HG02588 (cell line): ENCODE results near the gene RAB37.

ENCODE experiments used
- ATAC-seq: cut with Tn5 transposase; IDR thresholded peaks from one replicate; pipeline ENCODE4 v1.9.1; 2021; ENCODE audit warnings: mild to moderate bottlenecking, moderate library complexity; ENCODE audit not compliant: unreplicated experiment

Gene RAB37

GRCh38 chr17:74760404-74761105 lies 23.5 kb downstream of the RAB37 start:
- no peak for ATAC-seq

- ATAC-seq, result no peak
Measured at GRCh38 chr17:74761419-74761818, 24.4 kb downstream of the RAB37 start.

- ATAC-seq, result no peak
Measured at GRCh38 chr17:74761931-74762330, 24.9 kb downstream of the RAB37 start.

DNA sequence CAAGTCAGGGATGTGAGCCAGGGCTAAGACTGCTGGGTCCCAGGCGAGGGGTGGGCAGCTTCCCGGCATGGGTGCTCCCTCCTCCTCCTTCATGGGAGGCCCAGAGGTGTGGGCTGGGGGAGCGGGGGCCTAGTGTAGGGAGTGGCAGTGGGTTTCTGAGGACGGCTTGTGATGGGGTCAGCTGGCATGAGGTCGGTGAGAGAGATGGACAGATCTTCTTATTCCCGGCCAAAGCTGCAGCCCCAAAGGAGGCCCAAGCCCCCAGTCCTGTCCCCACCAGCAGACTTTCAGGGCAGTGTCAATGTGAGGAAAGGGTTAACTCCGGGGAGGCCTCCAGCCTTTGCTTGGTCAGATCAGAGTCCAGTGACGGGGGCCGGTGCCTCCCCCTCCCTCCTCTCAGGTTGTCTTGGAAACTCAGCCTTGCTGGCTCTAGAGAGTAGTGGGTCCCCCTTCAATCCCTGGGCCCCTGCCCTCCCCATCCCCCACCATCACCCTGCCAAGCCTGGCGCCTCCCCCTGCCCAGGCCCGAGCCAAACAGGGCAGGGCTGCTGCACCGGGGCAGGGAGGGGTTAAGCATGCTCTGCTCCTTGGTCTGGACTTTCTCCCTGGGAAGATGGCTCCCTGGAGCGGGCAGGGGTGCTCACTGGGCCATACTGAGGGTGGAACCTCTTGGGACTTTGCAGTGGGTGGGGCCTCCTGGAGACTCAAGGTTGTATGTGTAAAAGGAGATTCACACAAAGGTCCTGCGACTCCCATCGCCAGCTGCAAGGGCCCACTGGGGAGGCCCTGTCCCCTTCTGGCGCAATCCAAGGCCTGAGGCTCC lies 26.7 kb downstream of the RAB37 start:
- ATAC-seq, result no peak

GRCh38 chr17:74764751-74765286 lies 27.8 kb downstream of the RAB37 start:
- no peak for ATAC-seq

DNA sequence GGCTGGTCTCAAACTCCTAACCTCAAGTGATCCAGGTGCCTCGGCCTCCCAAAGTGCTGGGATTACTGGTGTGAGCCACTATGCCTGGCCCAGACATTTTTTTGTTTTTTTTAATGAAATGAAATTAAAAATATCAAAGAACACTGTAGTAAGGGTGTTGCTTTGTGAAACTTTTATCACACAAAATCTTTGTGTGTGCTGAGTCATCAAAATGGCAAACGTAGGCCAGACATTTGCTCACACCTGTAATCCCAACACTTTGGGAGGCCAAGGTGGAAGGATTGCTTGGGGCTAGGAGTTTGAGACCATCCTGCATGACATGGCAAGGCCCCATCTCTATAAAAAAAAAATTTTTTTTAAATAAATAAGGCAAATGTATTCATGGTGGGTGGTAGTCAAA lies 29.4 kb downstream of the RAB37 start:
- no peak for ATAC-seq

- no peak for ATAC-seq
Measured at GRCh38 chr17:74767111-74767516, 30.1 kb downstream of the RAB37 start.

DNA sequence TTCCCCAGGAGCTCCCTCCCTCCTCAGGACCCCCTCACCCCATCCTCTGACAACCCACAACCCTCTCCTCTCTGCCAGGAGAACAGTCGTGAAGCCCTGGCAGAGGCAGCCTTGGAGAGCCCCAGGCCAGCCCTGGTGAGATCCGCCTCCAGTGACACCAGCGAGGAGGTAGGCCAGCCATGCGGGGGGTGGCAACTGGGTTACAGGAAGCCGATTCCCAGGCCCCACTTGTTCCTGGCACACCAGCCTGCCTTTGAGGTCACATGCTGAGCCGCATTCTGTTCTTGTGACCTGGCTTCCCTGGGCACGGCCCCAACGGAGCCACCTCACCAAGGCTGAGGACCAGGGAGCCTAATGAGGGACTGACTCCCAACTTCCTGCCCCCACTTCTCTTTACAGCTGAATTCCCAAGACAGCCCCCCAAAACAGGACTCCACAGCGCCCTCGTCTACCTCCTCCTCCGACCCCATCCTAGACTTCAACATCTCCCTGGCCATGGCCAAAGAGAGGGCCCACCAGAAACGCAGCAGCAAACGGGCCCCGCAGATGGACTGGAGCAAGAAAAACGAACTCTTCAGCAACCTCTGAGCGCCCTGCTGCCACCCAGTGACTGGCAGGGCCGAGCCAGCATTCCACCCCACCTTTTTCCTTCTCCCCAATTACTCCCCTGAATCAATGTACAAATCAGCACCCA lies 31.2 kb downstream of the RAB37 start:
- ATAC-seq, result no peak

GRCh38 chr17:74768763-74769114 lies 31.7 kb downstream of the RAB37 start:
- no peak for ATAC-seq

- no peak for ATAC-seq
Measured at GRCh38 chr17:74769266-74769855, 32.3 kb downstream of the RAB37 start.

GRCh38 chr17:74769856-74770497 lies 32.9 kb downstream of the RAB37 start:
- ATAC-seq, result no peak

DNA sequence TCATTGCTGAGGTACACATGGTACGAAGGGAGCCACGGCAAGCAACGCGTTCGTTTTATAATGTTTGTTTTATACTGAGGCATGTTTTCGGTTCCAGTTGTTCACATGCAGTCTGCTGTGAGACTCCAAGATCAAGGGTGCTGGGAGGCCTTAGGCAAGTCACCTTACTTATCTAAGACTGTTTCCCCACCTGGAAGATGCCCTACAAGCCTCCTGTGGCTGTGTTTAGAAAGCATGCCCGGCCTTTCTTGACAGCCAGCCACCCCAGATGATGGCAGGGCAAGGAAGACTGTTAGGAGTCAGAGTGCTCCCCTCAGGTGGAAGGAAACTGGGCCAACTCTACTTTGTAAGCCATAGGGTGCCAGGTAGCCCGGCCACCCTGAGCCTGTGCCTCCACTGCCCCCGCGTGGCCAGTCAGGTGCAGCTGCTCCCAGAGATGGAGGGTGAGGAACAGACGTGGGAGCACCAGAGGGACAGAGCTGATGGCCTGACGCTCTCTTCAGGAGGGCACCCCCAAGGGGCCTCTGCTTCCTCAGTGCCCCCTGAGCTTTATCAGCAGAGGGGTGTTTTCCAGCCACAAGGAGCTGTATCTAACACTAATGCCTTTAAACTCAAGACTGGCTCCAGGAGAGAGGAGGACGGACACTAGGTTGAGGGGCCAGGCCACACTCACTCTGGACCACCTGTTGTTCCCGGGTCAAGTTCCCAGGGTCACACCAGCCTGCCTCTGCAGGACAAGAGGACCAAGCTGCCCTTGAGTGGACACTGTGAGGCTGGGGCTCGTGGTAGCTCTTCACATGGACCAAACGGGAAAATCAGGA lies 33.7 kb downstream of the RAB37 start:
- ATAC-seq, result no peak

DNA sequence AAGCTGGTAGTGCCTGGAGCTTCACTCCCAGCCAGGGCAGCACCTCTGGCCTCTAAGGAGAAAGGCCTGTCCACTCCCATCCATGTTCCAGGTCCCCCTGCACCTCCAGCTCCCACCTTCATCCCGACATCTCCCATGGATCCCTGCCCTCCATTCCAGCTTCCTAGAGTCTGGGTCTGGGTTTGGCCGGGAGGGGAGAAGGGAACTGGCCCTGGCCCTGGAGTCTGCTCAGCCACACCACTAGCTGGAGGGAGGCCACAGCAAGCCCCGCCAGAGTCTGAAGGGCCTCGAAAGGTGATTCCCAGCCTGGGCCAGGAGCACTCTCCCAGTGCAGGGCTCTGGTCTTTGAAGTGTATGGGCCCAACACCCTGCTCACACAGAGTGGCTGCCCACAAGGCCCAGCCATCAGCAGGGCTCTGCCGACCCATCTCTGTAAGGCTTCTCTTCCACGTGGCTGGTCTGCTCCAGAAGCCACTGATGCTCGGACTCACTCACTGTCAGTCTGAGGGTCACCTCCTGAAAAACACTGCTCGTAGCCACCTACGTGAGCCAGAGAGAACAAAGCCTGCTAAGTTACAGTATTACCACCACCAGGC lies 34.4 kb downstream of the RAB37 start:
- ATAC-seq, result no peak

GRCh38 chr17:74772053-74772452 lies 35.0 kb downstream of the RAB37 start:
- ATAC-seq, result no peak

DNA sequence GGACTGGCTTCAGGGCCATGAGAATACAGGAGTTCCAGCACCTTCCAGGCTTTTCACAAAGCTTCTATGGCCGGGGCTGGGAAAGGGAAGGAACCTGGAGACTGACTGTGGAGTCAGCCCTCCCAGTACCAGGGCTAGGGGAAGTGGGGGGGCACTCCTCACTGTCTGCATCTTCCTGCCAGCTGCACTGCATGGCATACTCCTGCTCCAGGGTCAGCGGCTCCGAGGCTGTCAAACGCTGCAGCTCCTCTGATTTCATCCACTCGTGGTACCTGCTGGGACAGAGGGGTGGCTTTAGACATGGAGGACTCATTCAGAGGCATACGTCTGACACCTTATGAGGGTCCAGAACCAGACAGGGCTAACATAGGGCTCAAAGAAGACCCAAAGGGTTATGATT lies 36.4 kb downstream of the RAB37 start:
- ATAC-seq, result no peak

- ATAC-seq, result no peak
Measured at GRCh38 chr17:74773871-74774286, 36.8 kb downstream of the RAB37 start.

DNA sequence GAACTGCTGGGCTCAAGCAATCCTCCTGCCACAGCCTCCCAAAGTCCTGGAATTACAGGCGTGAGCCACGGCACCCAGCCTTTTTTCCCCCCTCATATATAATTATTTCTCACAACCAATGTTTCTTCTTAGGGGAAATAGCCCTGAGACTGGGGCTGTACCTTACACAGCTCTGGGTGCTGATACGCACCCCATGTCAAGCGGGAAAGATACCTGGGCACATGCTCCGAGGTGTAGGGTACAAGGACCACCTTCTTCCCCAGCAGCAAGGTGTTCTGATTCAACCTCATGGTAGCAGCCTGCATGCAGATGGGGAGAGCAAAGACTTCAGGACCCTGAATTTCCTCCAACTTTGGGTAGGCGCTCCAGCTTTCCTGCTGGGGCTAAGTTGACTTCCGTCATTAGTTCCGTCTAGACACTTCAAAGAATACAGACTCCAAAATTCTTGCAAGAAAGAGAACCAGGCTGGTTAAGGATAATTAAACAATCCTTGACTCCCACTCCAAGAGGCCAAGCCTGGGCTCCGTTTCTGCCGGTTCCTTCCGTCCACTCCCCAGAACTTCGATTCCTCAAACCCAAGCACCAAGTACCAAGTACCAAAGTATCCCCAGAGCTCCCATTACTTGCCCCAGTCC lies 38.5 kb downstream of the RAB37 start:
- no peak for ATAC-seq

- ATAC-seq, result peak; percentile 78
Measured at GRCh38 chr17:74776044-74776962, 39.2 kb downstream of the RAB37 start, which contains the start of gene NAT9. Gene NAT9 (minus strand): TSS chr17:74776345. CDS start chr17:74775698, 647 bp downstream.
